Spleen (tissue), 7 donors: ENCODE measurements around the gene LPP.

Experiments
- POLR2A ChIP-seq, 3 donors: fragments of 450-650 bp; IDR thresholded peaks; one replicate each; pipeline ENCODE4 v1.5.1; 2017; ENCODE audit warnings: antibody characterized with exemption in 3 of 3, mild to moderate bottlenecking in 1 of 3
- TF ChIP-seq, protein P1 (sequence below), 11 experiments: fragments of 200-600 bp in 7 of 11; fragments of 450-650 bp in 4 of 11; sonication (generic) in 4 of 11; IDR thresholded peaks in 8 of 11; conservative IDR thresholded peaks in 3 of 11; 1 replicate in 7 of 11; 2 replicates in 4 of 11; pipeline versions ENCODE4 v1.4.0 to v1.8.0; 2016 to 2021; ENCODE audit warnings: antibody characterized with exemption in 11 of 11, inconsistent platforms in 4 of 11, mild to moderate bottlenecking in 1 of 11
- donor health status: DM: no; HTN: no; CAD: no; lungs with moderate emphysema.
- donor health status: DM: no; HTN: no; CAD: no.
- donor health status: DM: no; HTN: no; CAD: no.

DNA sequence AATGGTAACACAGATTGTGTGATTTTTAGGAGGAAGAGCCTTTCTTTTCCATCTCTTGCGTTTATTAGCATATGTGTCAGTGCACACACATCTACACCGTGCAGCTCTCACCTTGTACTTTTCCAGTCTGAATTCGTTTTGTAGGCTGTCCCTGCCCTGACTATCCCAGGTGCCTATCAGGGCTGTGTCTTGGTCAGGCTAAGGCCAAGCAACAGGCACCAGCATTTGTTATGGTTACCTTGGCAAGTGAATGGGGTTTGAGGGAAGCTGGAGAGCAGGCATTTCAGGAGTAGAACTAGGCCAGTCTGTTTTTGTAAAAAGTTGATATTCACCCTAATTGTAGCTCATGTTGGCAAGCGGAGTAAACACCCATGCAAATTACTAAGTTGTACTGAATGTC is 528.4 kb downstream of the LPP start:
- no peak for TF ChIP-seq POLR2A (IDR thresholded peaks at IDR 0.05)
- TF ChIP-seq, protein P1, sequence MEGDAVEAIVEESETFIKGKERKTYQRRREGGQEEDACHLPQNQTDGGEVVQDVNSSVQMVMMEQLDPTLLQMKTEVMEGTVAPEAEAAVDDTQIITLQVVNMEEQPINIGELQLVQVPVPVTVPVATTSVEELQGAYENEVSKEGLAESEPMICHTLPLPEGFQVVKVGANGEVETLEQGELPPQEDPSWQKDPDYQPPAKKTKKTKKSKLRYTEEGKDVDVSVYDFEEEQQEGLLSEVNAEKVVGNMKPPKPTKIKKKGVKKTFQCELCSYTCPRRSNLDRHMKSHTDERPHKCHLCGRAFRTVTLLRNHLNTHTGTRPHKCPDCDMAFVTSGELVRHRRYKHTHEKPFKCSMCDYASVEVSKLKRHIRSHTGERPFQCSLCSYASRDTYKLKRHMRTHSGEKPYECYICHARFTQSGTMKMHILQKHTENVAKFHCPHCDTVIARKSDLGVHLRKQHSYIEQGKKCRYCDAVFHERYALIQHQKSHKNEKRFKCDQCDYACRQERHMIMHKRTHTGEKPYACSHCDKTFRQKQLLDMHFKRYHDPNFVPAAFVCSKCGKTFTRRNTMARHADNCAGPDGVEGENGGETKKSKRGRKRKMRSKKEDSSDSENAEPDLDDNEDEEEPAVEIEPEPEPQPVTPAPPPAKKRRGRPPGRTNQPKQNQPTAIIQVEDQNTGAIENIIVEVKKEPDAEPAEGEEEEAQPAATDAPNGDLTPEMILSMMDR (IDR thresholded peaks at IDR 0.05 in 8 of 11, conservative IDR thresholded peaks at IDR 0.05 in 3 of 11) = no peak
